Common myeloid progenitor, CD34-positive (primary cell): Measurements from ENCODE around the gene ARL8A.
A peak's percentile ranks its signal among the peaks of the same experiment; 100 is the strongest.
"Not testable (repeated sequence)": the region's sequence is repeated elsewhere in the genome, so short reads cannot be mapped to it uniquely, and the experiment has no call there.

Source experiments
- CTCF ChIA-PET: fragments of 350-600 bp; sonication (Branson Sonifier 250); formaldehyde crosslinking; loops from one replicate; lab custom pipeline; 2021; ENCODE audit warnings: antibody characterized with exemption; lab: Charles Lee
- POLR2A ChIA-PET: fragments of 350-600 bp; sonication (Branson Sonifier 250); formaldehyde crosslinking; loops from one replicate; lab custom pipeline; 2021; ENCODE audit warnings: antibody characterized with exemption; lab: Charles Lee
- DNase-seq, 3 donors: peaks; one replicate each; pipeline versions ENCODE4 v3.0.0 to v3.0.0-alpha.2; 2013
- H3K27ac ChIP-seq, 2 experiments: 1 replicate in 1 of 2; 2 replicates in 1 of 2; pipeline ENCODE4 v1.7.0; 2013; ENCODE audit warnings: inconsistent platforms in 2 of 2, low read length in 2 of 2, mild to moderate bottlenecking in 2 of 2, low read depth in 1 of 2, moderate library complexity in 1 of 2; ENCODE audit not compliant: severe bottlenecking in 2 of 2, insufficient read depth in 1 of 2, poor library complexity in 1 of 2
- H3K27me3 ChIP-seq, 5 experiments: replicated peaks in 2 of 5; 1 replicate in 3 of 5; 2 replicates in 2 of 5; pipeline versions ENCODE4 v1.6.1 to v1.7.0; 2013; ENCODE audit warnings: low read length in 4 of 5, mild to moderate bottlenecking in 2 of 5, moderate library complexity in 2 of 5, inconsistent platforms in 1 of 5; ENCODE audit not compliant: insufficient read depth in 5 of 5, control insufficient read depth in 4 of 5
- H3K36me3 ChIP-seq, 4 experiments: 1 replicate in 2 of 4; 2 replicates in 2 of 4; pipeline versions ENCODE4 v1.6.1 to v1.7.0; 2013; ENCODE audit warnings: low read length in 3 of 4, control low read depth in 1 of 4, mild to moderate bottlenecking in 1 of 4; ENCODE audit not compliant: control insufficient read depth in 4 of 4, insufficient read depth in 4 of 4
- H3K4me1 ChIP-seq, 4 experiments: 1 replicate in 3 of 4; 2 replicates in 1 of 4; pipeline versions ENCODE4 v1.6.1 to v1.7.1; 2013; ENCODE audit warnings: low read length in 3 of 4, mild to moderate bottlenecking in 3 of 4, control low read depth in 1 of 4, inconsistent platforms in 1 of 4, moderate library complexity in 1 of 4; ENCODE audit not compliant: control insufficient read depth in 4 of 4, insufficient read depth in 4 of 4; ENCODE audit errors: control extremely low read depth in 1 of 4
- H3K4me3 ChIP-seq, 7 experiments: 1 replicate in 4 of 7; 2 replicates in 3 of 7; pipeline versions ENCODE4 v1.5.1 to v1.7.0; 2013; ENCODE audit warnings: mild to moderate bottlenecking in 7 of 7, low read length in 6 of 7, moderate library complexity in 6 of 7, inconsistent platforms in 2 of 7, low read depth in 2 of 7, control low read depth in 1 of 7; ENCODE audit not compliant: insufficient read depth in 4 of 7, control insufficient read depth in 1 of 7; ENCODE audit errors: extremely low read depth in 1 of 7
- H3K9me3 ChIP-seq, 5 experiments: 1 replicate in 4 of 5; 2 replicates in 1 of 5; pipeline versions ENCODE4 v1.6.1 to v1.7.1; 2013; ENCODE audit warnings: low read length in 4 of 5, mild to moderate bottlenecking in 2 of 5, inconsistent platforms in 1 of 5, low read depth in 1 of 5, moderate library complexity in 1 of 5; ENCODE audit not compliant: control insufficient read depth in 4 of 5, insufficient read depth in 2 of 5; ENCODE audit errors: control extremely low read depth in 1 of 5
- WGBS: methylation state at CpG from one replicate; pipeline ENCODE4 v1.1.5; 2013; ENCODE audit not compliant: insufficient coverage; 5-methylcytosine and 5-hydroxymethylcytosine counted together

ARL8A gene

GRCh38 chr1:202111589-202111988, 32.9 kb downstream of the ARL8A start:
- DNase-seq, H3K36me3 ChIP-seq, CTCF ChIA-PET, POLR2A ChIA-PET, H3K27me3 ChIP-seq, H3K27ac ChIP-seq, H3K4me1 ChIP-seq, H3K9me3 ChIP-seq, H3K4me3 ChIP-seq: not testable (repeated sequence)
- WGBS: 94% methylated on average over 2 of the region's 7 CpGs

- Histone ChIP-seq H3K36me3 (no peaks in the 10 kb centered on the region), H3K4me3 (no peak overlapping the region), H3K27me3 (peaks cover 0 to 2% (median 0%) of the 10 kb centered on the region in 5 experiments), H3K4me1 (no peaks in the 10 kb centered on the region), H3K27ac (no peak overlapping the region), H3K9me3 (no peaks in the 10 kb centered on the region)
- 94% methylated on average over 2 of the region's 3 CpGs for WGBS
- ChIA-PET POLR2A (no interaction called here), CTCF (no interaction called here)
- DNase-seq: no peak
Observed at GRCh38 chr1:202110977-202111376, 33.6 kb downstream of the ARL8A start.

DNA sequence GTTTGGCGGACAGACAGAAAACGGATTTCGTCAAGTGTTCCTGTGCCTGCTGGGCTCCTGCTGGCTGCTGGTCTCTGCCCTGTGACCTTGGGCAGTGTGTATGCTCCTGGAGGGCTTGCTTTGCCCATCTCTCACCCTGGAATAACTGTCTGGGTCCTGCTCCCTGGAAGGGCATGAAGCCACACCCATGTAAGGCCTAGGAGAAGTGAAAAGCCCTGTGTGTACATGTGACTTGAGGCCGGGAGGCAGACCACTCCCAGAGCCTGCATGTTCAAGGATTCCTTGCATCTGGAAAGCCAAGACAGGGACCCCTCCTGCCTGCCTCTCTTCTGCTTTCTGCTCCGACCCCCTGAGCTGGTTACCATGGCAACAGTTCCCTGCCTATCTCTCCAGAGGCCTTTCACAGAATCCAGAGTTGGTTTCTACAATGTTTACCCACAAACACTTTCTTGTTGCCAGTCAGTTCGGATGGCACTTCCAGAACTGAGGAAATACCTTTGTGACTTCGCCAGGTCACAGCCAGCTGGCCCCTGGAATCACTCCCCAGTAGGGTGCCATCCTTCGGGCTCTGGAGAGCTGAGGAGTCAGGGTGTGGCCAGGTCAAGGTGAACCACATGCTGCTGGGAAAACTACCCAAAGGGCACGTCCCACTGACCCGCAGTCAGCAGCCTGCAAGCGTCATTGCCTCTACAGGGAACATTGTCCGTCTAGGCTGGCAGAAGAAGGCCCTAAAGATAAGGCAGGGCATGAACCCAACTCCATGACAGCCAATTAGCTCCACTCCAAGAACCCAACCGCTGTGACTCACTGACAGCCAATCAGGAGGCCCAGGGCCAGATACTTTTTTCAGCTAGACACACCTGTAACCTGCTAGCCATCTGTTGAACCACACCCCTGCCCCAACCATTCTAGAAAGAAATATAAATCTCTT, 36.5 kb downstream of the ARL8A start:
- Histone ChIP-seq H3K4me1 (no peaks in the 10 kb centered on the region), H3K4me3 (no peak overlapping the region), H3K27me3 (peaks cover 0 to 2% (median 0%) of the 10 kb centered on the region in 5 experiments), H3K36me3 (no peaks in the 10 kb centered on the region), H3K27ac (no peak overlapping the region), H3K9me3 (no peaks in the 10 kb centered on the region)
- no peak for DNase-seq
- ChIA-PET POLR2A (no interaction called here), CTCF (interaction anchor here (1.0 to 1.1 kb wide), 2 partner anchors 27 to 108 kb away, joined by 3 read pairs; no protein-coding TSS in a partner anchor)
- WGBS: 95% methylated on average over 13 of the region's 13 CpGs

DNA sequence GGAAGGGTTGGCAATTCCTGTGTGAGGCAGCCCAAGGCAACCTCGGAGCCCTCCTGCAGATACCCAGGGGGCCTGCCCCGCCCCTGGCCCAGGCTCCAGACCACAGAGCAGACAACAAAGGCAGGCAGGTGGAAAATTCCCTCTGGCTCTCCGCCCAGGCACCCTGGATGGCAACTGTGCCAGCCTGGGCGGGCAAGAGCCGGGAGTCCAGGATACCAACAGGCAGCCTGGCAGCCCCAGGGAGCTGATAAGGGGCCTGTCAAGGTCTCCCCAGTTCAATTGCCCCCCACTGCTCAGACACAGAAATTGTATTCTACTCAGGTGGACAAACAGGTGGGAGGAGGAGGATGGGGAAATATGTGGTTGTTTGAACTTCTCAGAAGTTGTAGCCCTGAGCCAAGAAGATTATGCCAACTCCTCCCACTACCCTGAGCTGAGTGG, 37.2 kb downstream of the ARL8A start:
- H3K9me3 ChIP-seq: no peaks in the 10 kb centered on the region
- WGBS: 89% methylated on average over 5 of the region's 5 CpGs
- no peaks in the 10 kb centered on the region for H3K36me3 ChIP-seq
- peaks cover 0 to 2% (median 0%) of the 10 kb centered on the region in 5 experiments for H3K27me3 ChIP-seq
- H3K4me1 ChIP-seq: no peaks in the 10 kb centered on the region
- ChIA-PET CTCF (interaction anchor here (1.2 kb wide), 1 partner anchor 28 kb away, joined by 3 read pairs; no protein-coding TSS in a partner anchor), POLR2A (no interaction called here)
- no peak overlapping the region for H3K27ac ChIP-seq
- no peak overlapping the region for H3K4me3 ChIP-seq
- DNase-seq: no peak

GRCh38 chr1:202106340-202107254, 37.9 kb downstream of the ARL8A start:
- Histone ChIP-seq H3K4me1 (no peaks in the 10 kb centered on the region), H3K4me3 (no peak overlapping the region), H3K36me3 (no peaks in the 10 kb centered on the region), H3K27ac (no peak overlapping the region), H3K9me3 (no peaks in the 10 kb centered on the region), H3K27me3 (peaks cover 0 to 2% (median 0%) of the 10 kb centered on the region in 5 experiments)
- no peak for DNase-seq
- CTCF ChIA-PET: interaction anchor here (0.5 to 1.2 kb wide), 2 partner anchors 29 to 82 kb away, joined by 3 read pairs; no protein-coding TSS in a partner anchor
- POLR2A ChIA-PET: no interaction called here
- WGBS: 96% methylated on average over 7 of the region's 10 CpGs

- no peak for DNase-seq
- no peaks in the 10 kb centered on the region for H3K9me3 ChIP-seq
- WGBS: 81% methylated on average over 6 of the region's 10 CpGs
- ChIA-PET POLR2A (no interaction called here), CTCF (no interaction called here)
- no peaks in the 10 kb centered on the region for H3K36me3 ChIP-seq
- peaks cover 0 to 2% (median 0%) of the 10 kb centered on the region in 5 experiments for H3K27me3 ChIP-seq
- H3K4me1 ChIP-seq: no peaks in the 10 kb centered on the region
- peak overlapping the region in 1 of 2 experiments; percentile 9 for H3K27ac ChIP-seq
- no peak overlapping the region for H3K4me3 ChIP-seq
Observed at GRCh38 chr1:202105571-202106339, 38.8 kb downstream of the ARL8A start.
